CD8-positive, alpha-beta memory T cell (primary cell): Measurements from ENCODE around the gene MYO18B. TPM values are rescaled to one million over a fixed set of nuclear protein-coding genes. Genes with fewer than 3 reads are reported as not detected.

Experiments used
- CTCF ChIA-PET: fragments of 350-600 bp; sonication (Branson Sonifier 250); formaldehyde crosslinking; loops from one replicate; lab custom pipeline; 2021; ENCODE audit warnings: antibody characterized with exemption; lab: Charles Lee
- POLR2A ChIA-PET: fragments of 350-600 bp; sonication (Branson Sonifier 250); formaldehyde crosslinking; loops from one replicate; lab custom pipeline; 2021; ENCODE audit warnings: antibody characterized with exemption; lab: Charles Lee
- DNase-seq, 5 donors: peaks; one replicate each; pipeline versions ENCODE4 v3.0.0 to v3.0.0-alpha.2; 2020 to 2022; ENCODE audit warnings: mixed read lengths in 1 of 5
- H3K27ac ChIP-seq: one replicate; pipeline ENCODE4 v1.7.0; 2013; ENCODE audit warnings: low read depth, mild to moderate bottlenecking, low read length, moderate library complexity
- H3K27me3 ChIP-seq: 2 replicates; pipeline ENCODE4 v1.7.0; 2013; ENCODE audit warnings: low read length, mild to moderate bottlenecking; ENCODE audit not compliant: insufficient read depth, poor library complexity, severe bottlenecking
- H3K36me3 ChIP-seq: 2 replicates; pipeline ENCODE4 v1.7.0; 2013; ENCODE audit warnings: mild to moderate bottlenecking, low read length, moderate library complexity; ENCODE audit not compliant: insufficient read depth
- H3K4me1 ChIP-seq: 2 replicates; pipeline ENCODE4 v1.7.0; 2013; ENCODE audit warnings: mild to moderate bottlenecking, low read length, moderate library complexity; ENCODE audit not compliant: insufficient read depth
- H3K4me3 ChIP-seq: 2 replicates; pipeline ENCODE4 v1.7.0; 2013; ENCODE audit warnings: mild to moderate bottlenecking, low read length
- H3K9me3 ChIP-seq: 2 replicates; pipeline ENCODE4 v1.7.0; 2013; ENCODE audit warnings: mild to moderate bottlenecking, low read length
- H3K27ac Mint-ChIP-seq, 8 donors: one replicate each; pipeline ENCODE4 v1.8.0; 2020 to 2021; ENCODE audit warnings: mixed read lengths in 8 of 8, mild to moderate bottlenecking in 6 of 8, inconsistent platforms in 3 of 8, moderate library complexity in 3 of 8
- H3K27me3 Mint-ChIP-seq, 2 donors: one replicate each; pipeline ENCODE4 v1.8.0; 2020 to 2021; ENCODE audit warnings: mixed read lengths in 2 of 2, mild to moderate bottlenecking in 1 of 2, moderate library complexity in 1 of 2
- H3K36me3 Mint-ChIP-seq, 3 donors: one replicate each; pipeline ENCODE4 v1.8.0; 2020 to 2021; ENCODE audit warnings: mixed read lengths in 3 of 3, inconsistent platforms in 1 of 3, mild to moderate bottlenecking in 1 of 3
- H3K4me1 Mint-ChIP-seq, 3 donors: one replicate each; pipeline ENCODE4 v1.8.0; 2020 to 2021; ENCODE audit warnings: mixed read lengths in 3 of 3, inconsistent platforms in 1 of 3, mild to moderate bottlenecking in 1 of 3
- H3K4me3 Mint-ChIP-seq, 7 donors: one replicate each; pipeline ENCODE4 v1.8.0; 2020 to 2021; ENCODE audit warnings: mixed read lengths in 7 of 7, mild to moderate bottlenecking in 6 of 7, moderate library complexity in 4 of 7, inconsistent platforms in 2 of 7
- H3K9me3 Mint-ChIP-seq, 5 donors: one replicate each; pipeline ENCODE4 v1.8.0; 2020 to 2022; ENCODE audit warnings: mixed read lengths in 5 of 5, mild to moderate bottlenecking in 3 of 5, moderate library complexity in 2 of 5, inconsistent platforms in 1 of 5
- polyA plus RNA-seq: library from polyadenylated mRNA; unstranded; fragments of 300-500 nt; fragmentation: Illumina TruSeq; gene quantifications from one replicate; pipeline ENCODE4 v1.2.3, GENCODE V29; 2021
- total RNA-seq, 2 experiments: library from RNA; stranded (reverse); gene quantifications; one replicate each; pipeline ENCODE4 v1.2.3, GENCODE V29; 2021

The MYO18B gene
- total and polyA plus RNA-seq, 3 experiments from 2014 or later, result 0.06 to 0.84 (median 0.59) TPM

DNA sequence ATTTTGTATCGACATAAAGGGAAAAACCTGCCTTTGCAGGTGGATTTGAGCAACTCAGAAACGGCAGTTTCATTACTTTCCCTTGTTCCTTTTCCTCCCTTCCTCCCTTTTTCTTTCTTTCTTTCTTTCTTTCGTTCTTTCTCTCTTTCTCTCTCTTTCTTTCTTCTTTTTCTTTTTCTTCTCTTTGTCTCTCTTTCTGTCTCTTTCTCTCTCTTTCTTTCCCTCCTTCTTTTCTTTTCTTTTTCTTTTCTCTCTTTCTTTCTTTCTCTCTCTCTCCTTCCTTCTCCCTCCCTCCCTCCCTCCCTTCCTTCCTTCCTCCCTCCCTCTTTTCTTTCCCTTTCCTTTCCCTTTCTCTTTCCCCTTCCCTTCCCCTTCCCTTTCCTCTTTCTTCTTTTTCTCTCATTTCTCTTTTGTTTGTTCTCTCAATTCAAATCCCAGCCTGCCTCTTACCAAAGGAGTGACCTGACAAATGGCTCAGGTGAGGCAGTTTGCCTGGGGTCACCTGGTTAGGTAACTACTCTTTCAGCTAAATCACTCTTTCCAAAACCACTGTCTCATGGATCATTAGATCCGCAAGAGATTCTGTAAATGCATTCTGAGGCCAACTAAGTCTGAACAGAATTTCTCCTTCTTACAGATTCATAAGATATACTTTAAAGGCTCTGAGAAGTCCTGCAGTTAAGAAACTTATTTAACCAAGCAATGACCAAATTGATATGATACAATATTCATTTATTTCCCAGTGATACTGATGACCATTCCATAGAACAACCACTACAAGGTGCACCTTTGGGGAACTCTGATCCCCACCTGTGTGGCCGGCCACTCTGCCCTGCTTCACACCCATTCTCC, 75.3 kb downstream of the MYO18B start:
- no peaks in the 10 kb centered on the region for H3K36me3 Mint-ChIP-seq
- peaks cover 0 to 6% (median 2%) of the 10 kb centered on the region in 5 donors for H3K9me3 Mint-ChIP-seq
- no peak overlapping the region for H3K27ac ChIP-seq
- ChIA-PET POLR2A (no interaction called here), CTCF (no interaction called here)
- H3K9me3 ChIP-seq, result no peaks in the 10 kb centered on the region
- peaks cover 18 to 29% of the 10 kb centered on the region in 2 donors for H3K27me3 Mint-ChIP-seq
- H3K27ac Mint-ChIP-seq, result no peak overlapping the region
- peaks cover 4% of the 10 kb centered on the region for H3K27me3 ChIP-seq
- no peak overlapping the region for H3K4me3 ChIP-seq
- H3K4me3 Mint-ChIP-seq, result no peak overlapping the region
- no peaks in the 10 kb centered on the region for H3K4me1 Mint-ChIP-seq
- no peak for DNase-seq
- H3K4me1 ChIP-seq, result no peaks in the 10 kb centered on the region
- H3K36me3 ChIP-seq, result no peaks in the 10 kb centered on the region

DNA sequence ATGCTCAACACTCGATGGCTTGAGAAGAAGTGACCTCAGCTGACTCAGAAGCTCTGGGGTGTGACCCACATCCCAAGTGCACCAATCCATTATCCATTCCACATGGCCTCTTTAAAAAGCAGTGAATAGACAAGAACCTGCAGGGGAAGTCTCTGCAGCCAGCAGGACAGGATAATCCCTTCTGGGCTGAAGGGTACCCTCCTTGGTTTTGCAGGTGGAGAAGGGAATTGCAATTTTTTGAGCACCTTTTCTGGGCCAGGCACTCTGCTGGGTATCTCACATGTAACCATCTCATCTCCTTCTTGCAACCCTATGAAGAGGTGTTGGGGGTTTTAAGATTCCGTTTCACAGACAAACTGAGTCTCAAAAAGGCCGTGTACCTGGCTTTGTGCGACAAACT, 76.6 kb downstream of the MYO18B start:
- Histone ChIP-seq H3K9me3 (no peaks in the 10 kb centered on the region), H3K27me3 (peaks cover 4% of the 10 kb centered on the region), H3K4me1 (no peaks in the 10 kb centered on the region), H3K4me3 (no peak overlapping the region), H3K36me3 (no peaks in the 10 kb centered on the region), H3K27ac (no peak overlapping the region)
- H3K4me3 Mint-ChIP-seq, result no peak overlapping the region
- H3K27ac Mint-ChIP-seq, result no peak overlapping the region
- no peaks in the 10 kb centered on the region for H3K36me3 Mint-ChIP-seq
- ChIA-PET CTCF (no interaction called here), POLR2A (no interaction called here)
- no peak for DNase-seq
- peaks cover 0 to 6% (median 2%) of the 10 kb centered on the region in 5 donors for H3K9me3 Mint-ChIP-seq
- no peaks in the 10 kb centered on the region for H3K4me1 Mint-ChIP-seq
- peaks cover 16 to 36% of the 10 kb centered on the region in 2 donors for H3K27me3 Mint-ChIP-seq

DNA sequence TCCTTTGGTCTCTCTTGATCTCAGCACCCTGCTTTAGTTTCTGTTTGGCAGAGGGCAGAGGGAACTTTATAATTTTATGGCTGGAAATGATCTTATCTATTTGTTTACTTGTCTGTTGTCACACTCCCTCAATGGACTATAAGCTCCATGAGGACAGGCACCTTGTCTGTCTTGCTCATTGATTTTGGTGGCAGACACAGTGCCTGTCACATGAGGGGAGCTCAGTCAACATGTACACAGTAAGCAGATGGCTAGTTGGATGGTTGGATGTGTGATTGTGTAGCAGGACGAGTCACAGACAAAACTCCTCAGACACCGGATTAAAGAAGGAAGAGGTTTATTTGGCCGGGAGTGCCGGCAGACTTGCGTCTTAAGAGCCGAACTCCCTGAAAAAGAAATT, 80.4 kb downstream of the MYO18B start:
- Mint-ChIP-seq H3K4me3 (no peak overlapping the region), H3K9me3 (peaks cover 0 to 6% (median 2%) of the 10 kb centered on the region in 5 donors), H3K27me3 (peaks cover 15 to 34% of the 10 kb centered on the region in 2 donors), H3K4me1 (no peaks in the 10 kb centered on the region), H3K27ac (no peak overlapping the region), H3K36me3 (no peaks in the 10 kb centered on the region)
- no peak overlapping the region for H3K27ac ChIP-seq
- no peaks in the 10 kb centered on the region for H3K36me3 ChIP-seq
- H3K4me3 ChIP-seq, result no peak overlapping the region
- ChIA-PET CTCF (no interaction called here), POLR2A (interaction anchor here (0.6 kb wide), 1 partner anchor 494 kb away, joined by 3 read pairs; no protein-coding TSS in a partner anchor)
- no peaks in the 10 kb centered on the region for H3K27me3 ChIP-seq
- H3K9me3 ChIP-seq, result no peaks in the 10 kb centered on the region
- H3K4me1 ChIP-seq, result no peaks in the 10 kb centered on the region
- DNase-seq, result no peak

DNA sequence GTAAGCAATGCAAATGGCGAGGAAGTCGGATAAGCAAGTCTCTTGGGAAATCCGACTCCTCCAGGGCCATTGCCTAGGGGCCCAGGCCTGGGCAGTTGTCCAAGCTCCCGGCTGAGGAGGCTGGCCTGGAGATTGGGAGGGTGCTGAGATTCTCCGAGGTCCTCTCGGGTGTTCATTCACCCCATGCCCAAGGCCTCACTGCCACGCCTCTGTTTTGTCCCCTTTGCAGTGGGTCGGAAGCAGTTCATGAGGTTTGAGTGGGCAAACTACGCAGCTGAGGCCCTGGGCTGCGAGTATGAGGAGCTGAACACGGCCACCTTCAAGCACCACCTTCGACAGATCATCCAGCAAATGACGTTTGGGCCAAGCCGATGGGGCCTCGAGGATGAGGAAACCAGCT, 81.3 kb downstream of the MYO18B start:
- no peaks in the 10 kb centered on the region for H3K4me1 Mint-ChIP-seq
- no peaks in the 10 kb centered on the region for H3K36me3 Mint-ChIP-seq
- no peak overlapping the region for H3K27ac Mint-ChIP-seq
- ChIA-PET POLR2A (no interaction called here), CTCF (no interaction called here)
- no peak overlapping the region for H3K4me3 ChIP-seq
- DNase-seq, result no peak
- no peaks in the 10 kb centered on the region for H3K4me1 ChIP-seq
- H3K9me3 Mint-ChIP-seq, result peaks cover 0 to 4% (median 2%) of the 10 kb centered on the region in 5 donors
- peaks cover 11 to 28% of the 10 kb centered on the region in 2 donors for H3K27me3 Mint-ChIP-seq
- H3K4me3 Mint-ChIP-seq, result no peak overlapping the region
- no peaks in the 10 kb centered on the region for H3K36me3 ChIP-seq
- H3K27ac ChIP-seq, result no peak overlapping the region
- H3K9me3 ChIP-seq, result no peaks in the 10 kb centered on the region
- no peaks in the 10 kb centered on the region for H3K27me3 ChIP-seq

DNA sequence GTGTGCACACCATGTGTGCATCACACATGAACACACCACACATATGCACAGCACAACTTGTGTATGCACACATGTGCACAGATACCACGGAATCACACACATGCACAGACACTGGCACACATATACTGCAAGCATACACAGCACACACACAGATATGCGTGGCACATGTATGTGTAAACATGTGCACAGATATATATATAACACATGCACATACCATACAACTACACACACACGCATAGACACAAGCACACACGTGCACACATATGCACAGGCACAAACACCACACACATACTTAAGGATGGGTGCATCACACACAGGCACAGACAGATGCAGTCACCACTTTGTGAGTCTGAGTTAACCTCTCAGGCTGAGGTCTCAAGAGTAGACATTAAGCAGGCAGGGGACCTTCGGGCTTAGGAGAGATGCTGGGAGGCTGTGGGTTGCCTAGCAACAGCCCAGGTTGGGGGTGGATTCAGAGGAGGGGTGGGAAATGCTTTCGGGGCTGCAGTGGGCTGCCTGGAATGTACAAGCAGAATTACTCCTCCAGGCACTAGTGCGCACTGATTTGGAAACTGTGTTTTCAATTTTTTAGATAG, 82.9 kb downstream of the MYO18B start:
- Mint-ChIP-seq H3K36me3 (no peaks in the 10 kb centered on the region), H3K4me3 (no peak overlapping the region), H3K9me3 (peaks cover 0 to 4% (median under 1%) of the 10 kb centered on the region in 5 donors), H3K4me1 (no peaks in the 10 kb centered on the region), H3K27me3 (peaks cover 13 to 25% of the 10 kb centered on the region in 2 donors), H3K27ac (no peak overlapping the region)
- POLR2A ChIA-PET, result no interaction called here
- CTCF ChIA-PET, result no interaction called here
- Histone ChIP-seq H3K27ac (no peak overlapping the region), H3K9me3 (no peaks in the 10 kb centered on the region), H3K36me3 (no peaks in the 10 kb centered on the region), H3K4me3 (no peak overlapping the region), H3K4me1 (no peaks in the 10 kb centered on the region), H3K27me3 (no peaks in the 10 kb centered on the region)
- DNase-seq, result no peak

DNA sequence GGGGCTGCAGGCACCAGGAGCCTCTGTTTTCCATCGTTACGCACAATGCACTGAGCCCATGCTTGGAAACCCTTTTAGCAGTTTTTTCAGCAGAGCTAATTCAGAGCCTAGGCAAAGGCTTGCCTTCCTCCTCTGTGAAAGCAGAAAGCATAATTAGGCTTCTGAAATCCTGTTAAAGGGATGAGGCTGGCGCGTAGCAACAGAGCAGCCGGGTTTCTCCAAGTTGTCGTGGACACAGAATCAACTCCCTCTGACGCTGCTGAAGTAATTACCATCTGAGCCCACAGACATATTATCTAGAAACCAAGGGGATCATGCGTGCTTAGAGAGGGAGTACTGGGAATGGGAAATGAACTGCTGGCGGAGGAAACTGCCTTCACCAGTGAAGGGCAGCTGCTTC, 85.4 kb downstream of the MYO18B start:
- Mint-ChIP-seq H3K4me1 (no peaks in the 10 kb centered on the region), H3K9me3 (no peaks in the 10 kb centered on the region), H3K36me3 (no peaks in the 10 kb centered on the region), H3K27me3 (peaks cover 13 to 19% of the 10 kb centered on the region in 2 donors), H3K4me3 (no peak overlapping the region), H3K27ac (no peak overlapping the region)
- no peak overlapping the region for H3K27ac ChIP-seq
- no peak overlapping the region for H3K4me3 ChIP-seq
- no peaks in the 10 kb centered on the region for H3K27me3 ChIP-seq
- H3K9me3 ChIP-seq, result no peaks in the 10 kb centered on the region
- DNase-seq, result no peak
- H3K4me1 ChIP-seq, result no peaks in the 10 kb centered on the region
- POLR2A ChIA-PET, result no interaction called here
- no peaks in the 10 kb centered on the region for H3K36me3 ChIP-seq
- CTCF ChIA-PET, result no interaction called here

DNA sequence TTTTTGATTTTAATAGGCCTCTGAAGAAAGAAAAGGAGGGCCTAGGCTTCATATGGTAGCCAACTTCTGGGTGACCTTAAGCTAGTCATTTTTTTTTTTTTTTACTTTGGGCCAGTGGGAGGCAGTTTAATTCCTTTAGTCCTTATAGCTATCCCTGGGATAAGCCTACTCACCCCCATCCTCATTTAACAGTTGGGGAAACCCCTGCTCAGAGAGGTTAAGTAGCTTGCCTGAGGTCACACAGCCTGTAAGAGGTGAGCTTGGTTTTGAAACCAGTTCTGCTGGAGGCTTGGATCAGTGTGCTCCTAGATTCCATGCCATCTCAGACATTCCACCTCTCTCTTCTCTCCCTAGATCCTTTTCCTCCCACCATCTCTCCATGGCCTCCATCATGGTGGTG, 86.4 kb downstream of the MYO18B start:
- Mint-ChIP-seq H3K9me3 (no peaks in the 10 kb centered on the region), H3K4me3 (no peak overlapping the region), H3K27ac (no peak overlapping the region), H3K36me3 (no peaks in the 10 kb centered on the region), H3K4me1 (no peaks in the 10 kb centered on the region), H3K27me3 (peaks cover 11 to 13% of the 10 kb centered on the region in 2 donors)
- H3K9me3 ChIP-seq, result no peaks in the 10 kb centered on the region
- no peak for DNase-seq
- H3K27ac ChIP-seq, result no peak overlapping the region
- POLR2A ChIA-PET, result no interaction called here
- CTCF ChIA-PET, result no interaction called here
- H3K4me3 ChIP-seq, result no peak overlapping the region
- H3K4me1 ChIP-seq, result no peaks in the 10 kb centered on the region
- H3K36me3 ChIP-seq, result no peaks in the 10 kb centered on the region
- H3K27me3 ChIP-seq, result no peaks in the 10 kb centered on the region

DNA sequence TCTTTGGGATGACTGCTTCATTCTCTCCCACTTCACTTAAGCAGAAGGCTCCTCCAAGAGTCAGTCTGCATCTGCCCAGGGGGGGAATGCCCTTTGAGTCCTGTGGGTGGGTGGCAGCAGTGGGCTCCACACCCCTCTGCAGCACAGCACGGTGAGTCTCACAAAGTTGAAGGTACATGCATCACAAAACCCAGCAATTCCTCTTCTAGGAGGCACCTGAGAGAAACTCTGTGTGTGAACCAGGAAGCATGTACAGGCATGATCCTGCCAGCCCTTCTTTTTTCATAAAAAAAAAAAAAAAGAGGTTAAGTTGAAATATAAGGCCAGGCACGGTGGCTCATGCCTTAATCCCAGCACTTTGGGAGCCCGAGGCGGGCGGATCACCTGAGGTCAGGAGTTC, 87.2 kb downstream of the MYO18B start:
- H3K4me3 Mint-ChIP-seq, result no peak overlapping the region
- ChIA-PET CTCF (no interaction called here), POLR2A (no interaction called here)
- no peaks in the 10 kb centered on the region for H3K27me3 ChIP-seq
- H3K27ac ChIP-seq, result no peak overlapping the region
- no peaks in the 10 kb centered on the region for H3K9me3 Mint-ChIP-seq
- no peak overlapping the region for H3K27ac Mint-ChIP-seq
- no peaks in the 10 kb centered on the region for H3K36me3 Mint-ChIP-seq
- no peak overlapping the region for H3K4me3 ChIP-seq
- H3K27me3 Mint-ChIP-seq, result peaks cover 7 to 8% of the 10 kb centered on the region in 2 donors
- H3K4me1 ChIP-seq, result no peaks in the 10 kb centered on the region
- no peak for DNase-seq
- H3K36me3 ChIP-seq, result no peaks in the 10 kb centered on the region
- H3K4me1 Mint-ChIP-seq, result no peaks in the 10 kb centered on the region
- no peaks in the 10 kb centered on the region for H3K9me3 ChIP-seq
